Stimulated activated CD4-positive, alpha-beta T cell treated with anti-CD3 and anti-CD28 coated beads, TNF-alpha, amount 100 ng/mL, for 1 hour (primary cell): Measurements from ENCODE around the gene DPCD.
"Not testable (repeated sequence)": the region's sequence is repeated elsewhere in the genome, so short reads cannot be mapped to it uniquely, and the experiment has no call there.

Experiments used
- DNase-seq, 3 donors: peaks; one replicate each; pipeline ENCODE4 v3.0.0-alpha.2; 2020; ENCODE audit warnings: low read depth in 3 of 3, low spot score in 1 of 3

The DPCD gene

GRCh38 chr10:101617102-101617823 is 29.1 kb downstream of the DPCD start:
- no peak for DNase-seq

DNA sequence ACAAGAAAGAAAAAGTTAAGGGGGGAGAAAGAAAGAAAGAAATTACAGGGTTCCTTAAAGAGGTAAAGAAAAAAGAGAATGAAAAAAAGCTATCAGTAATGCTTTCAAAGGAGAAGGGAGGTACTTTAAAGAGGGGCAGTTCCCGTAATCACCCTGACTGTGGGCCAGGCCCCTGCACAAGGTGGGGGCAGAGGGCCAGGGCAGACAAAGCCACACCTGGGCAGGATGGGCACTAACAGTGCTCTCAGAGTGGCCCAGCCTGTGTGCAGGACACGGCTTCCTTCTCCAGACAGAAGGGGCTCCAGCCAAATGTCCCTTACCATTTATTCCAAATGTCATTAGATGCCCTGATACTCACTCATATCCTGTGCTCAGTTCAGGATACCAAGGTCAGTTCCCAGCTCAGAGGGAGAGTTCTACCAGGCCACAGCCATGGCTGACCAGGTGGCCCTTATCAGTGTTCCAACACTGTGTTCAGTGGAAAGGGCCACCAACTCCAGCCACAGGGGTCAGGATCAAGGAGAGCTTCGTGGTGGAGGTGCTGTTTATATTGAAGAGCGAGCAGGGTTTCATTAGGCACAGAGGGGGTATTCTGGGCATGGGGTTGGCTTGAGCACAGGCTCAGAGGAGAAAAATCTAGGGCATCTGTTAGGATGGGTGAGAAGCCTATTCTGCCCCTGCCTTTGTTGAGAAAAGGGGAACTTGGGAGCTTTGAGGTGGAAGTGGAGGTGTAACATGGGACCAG is 29.9 kb downstream of the DPCD start:
- no peak for DNase-seq

GRCh38 chr10:101618871-101619270 is 30.8 kb downstream of the DPCD start:
- no peak for DNase-seq

DNA sequence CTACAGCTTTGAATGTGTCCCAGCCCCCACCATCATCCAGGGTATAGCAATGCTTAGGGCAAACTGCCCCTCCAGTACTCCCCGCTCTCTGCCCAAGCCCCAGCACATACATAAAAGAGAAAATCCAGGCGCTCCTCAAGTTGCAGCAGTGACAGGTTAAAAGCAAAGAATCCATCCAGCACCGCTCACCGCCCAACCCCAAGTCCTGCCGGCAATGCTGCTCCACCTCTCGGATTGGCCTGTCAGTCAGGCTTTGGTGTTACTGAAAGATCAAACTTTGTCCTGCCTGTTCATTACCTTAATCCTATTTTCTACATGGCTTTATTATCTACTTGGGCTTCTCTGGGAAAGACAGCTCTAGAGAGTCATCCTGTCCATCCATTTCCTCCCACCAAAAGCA is 31.9 kb downstream of the DPCD start:
- no peak for DNase-seq

DNA sequence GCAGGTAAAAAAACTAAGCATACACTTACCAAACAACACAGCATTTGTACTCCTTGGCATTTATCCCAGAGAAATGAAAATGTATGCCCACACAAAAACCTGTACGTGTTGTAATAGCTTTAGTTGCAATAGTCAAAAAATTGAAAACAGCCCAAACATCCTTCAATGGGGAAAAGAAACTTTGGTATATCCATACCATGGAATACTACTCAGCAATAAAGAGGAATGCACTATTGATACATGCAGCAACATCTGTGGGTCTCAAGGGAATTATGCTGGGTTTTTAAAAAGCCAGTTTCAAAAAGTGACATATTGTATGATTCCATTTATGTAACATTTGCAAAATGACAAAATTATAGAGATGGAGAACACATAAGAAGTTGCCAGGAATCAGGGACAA is 35.4 kb downstream of the DPCD start:
- no peak for DNase-seq

GRCh38 chr10:101624526-101625102 is 36.5 kb downstream of the DPCD start:
- no peak for DNase-seq

GRCh38 chr10:101625821-101626412 is 37.8 kb downstream of the DPCD start:
- DNase-seq, result no peak

DNA sequence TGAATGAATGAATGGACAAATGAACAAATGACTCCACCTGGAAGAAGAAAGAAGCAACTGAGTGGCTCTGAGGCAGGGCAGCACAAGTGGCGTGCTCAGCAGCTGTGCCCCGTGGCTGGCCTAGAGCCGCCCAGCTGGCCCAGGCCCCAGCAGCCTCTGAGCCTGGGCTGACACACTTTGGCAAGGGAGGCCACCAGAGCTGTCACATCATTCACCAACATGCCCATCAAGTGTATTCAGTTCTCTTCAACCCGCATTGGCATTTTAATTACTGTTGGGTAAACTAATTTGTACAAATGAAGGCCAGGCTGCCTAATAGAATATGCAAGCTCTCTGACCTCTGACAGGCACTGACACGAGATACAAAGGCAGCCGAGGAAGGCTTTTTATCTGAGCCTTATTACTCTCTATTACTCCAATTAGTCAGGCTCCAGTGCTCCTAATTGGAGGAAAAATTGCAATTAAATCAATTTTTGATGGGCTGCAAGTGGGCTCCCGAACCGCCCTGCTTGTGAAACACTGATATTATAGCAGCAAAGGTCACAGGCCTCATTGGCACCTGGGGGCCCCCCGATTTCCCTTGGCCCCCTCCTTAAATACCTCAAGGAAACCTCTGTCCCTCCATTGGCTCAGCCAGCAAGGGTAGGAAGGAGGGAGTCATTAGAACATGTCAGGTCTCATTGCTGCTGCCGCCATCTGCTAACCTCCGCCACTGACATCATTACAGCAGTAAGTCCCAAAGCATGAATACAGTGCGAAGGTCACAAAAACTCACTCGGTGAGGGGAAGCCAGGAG is 41.9 kb downstream of the DPCD start:
- no peak for DNase-seq

GRCh38 chr10:101630633-101630920 is 42.5 kb downstream of the DPCD start:
- DNase-seq, result no peak

DNA sequence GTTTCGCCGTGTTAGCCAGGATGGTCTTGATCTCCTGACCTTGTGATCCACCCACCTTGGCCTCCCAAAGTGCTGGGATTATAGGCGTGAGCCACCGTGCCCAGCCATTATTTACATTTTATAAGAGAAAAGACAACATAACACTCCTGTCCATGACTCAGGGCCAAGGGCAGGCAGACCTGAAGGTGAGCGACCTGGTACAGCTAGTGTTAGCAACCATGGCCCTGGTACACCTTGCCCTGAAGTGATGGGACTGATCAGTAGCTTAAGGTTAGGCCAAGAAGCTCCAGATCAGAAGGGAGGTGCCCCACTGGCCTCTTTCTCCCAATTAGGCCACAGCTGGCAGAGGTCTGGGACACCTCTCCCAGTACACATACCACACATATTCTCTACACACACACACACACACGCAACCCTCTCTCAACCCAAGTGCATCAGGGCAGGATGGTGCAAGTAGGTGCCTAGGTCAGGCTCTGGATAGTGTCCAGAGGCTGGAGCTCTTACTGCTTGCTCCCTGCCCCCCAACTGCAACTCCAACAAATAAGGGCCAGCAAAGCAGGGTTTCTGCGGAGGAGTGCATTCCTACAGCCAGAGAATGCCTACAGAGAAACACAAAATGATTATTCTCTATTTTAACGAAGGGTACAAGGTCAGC is 43.8 kb downstream of the DPCD start:
- DNase-seq, result no peak

GRCh38 chr10:101633510-101633909 is 45.4 kb downstream of the DPCD start:
- not testable (repeated sequence) for DNase-seq

GRCh38 chr10:101639141-101639900 is 51.2 kb downstream of the DPCD start:
- DNase-seq, result no peak

GRCh38 chr10:101643546-101643945 is 55.4 kb downstream of the DPCD start:
- DNase-seq, result no peak

- DNase-seq, result no peak
Observed at GRCh38 chr10:101644002-101644401, 55.9 kb downstream of the DPCD start.

DNA sequence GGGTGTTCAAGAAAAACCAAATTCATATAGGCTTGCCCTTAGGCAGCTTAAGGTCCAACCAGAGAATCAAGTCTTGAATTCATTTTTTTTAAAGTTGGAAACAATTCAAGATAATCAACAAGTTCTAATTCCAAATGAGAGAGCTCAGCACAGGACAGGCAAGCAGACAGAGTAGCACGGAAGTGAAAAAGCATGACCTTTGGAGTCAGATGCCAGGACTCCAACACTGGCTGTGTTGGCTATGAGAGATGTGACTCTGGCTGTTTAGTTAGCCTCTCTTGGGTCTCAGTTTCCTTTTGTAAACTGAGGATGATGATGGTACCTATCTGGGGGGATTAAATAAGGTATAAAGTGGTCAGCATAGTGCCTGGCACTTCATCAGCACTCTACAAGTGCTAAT is 57.5 kb downstream of the DPCD start:
- no peak for DNase-seq

GRCh38 chr10:101646364-101646763 is 58.2 kb downstream of the DPCD start:
- no peak for DNase-seq

- no peak for DNase-seq
Observed at GRCh38 chr10:101647255-101647654, 59.1 kb downstream of the DPCD start.

DNA sequence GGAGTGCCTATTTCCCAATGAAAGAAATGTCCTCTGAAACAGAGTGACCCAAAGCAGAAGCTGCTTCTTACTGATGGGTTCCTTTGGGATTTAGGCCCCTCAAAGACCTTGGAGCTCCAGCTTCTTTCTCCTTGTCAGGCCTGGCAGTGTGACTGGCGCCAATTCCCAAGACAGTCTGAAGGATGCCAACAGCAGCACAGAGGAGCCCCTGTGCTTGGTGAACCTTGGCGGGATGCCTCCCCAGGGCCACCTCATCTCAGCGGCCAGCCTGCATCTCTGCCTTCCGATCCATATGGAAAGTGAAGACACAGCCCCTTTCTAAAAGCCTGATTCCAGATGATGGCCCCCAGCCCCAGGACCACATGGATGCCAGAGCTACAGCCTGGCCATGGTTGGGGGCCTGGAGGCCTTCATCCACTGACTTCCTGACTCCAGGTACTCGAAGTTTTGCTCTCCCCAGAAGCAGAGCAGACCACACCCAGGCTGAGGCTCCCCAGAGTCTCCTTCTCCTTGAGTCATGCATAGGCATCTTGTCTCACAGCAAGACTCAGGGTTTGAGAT is 61.5 kb downstream of the DPCD start:
- no peak for DNase-seq

DNA sequence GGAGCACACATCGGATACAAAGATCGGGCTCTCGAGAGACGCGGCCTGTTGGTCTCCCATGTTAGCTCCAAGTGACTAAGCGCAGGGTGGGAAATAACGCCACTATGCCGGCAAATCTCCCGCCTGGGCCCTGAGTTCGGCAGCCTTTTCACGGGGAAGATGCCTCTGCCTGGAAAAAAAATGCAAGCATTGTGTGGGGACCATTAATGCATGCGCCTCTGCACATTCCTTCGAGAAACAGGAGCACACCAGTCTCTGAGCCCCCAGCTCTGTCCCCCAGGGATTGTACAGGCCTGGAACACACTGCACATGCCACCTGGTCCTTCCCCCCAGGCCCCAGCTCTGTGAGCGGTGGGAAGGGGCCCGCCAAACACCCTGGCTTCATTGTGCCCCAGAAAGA is 62.7 kb downstream of the DPCD start:
- DNase-seq, result no peak

DNA sequence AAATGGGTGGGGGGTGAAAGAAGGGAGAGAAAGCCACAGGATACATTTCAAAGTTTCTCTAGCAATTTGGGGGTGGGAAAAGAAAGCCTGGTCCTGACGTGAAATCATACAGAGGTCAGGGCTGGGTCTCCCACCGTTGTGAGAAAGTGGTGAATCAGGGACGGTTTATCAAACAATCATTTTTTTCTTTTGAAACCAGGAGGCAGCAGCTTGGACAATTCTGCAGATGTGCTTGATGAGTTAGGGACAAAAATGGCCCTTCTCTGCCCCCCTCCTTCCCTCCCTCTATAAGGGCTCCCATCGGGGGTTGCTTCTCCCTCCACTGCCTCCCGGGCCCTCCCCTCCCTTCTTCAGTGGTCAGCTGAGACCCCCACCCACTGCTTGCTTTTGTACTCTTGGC is 63.2 kb downstream of the DPCD start:
- no peak for DNase-seq
